Naive B cell (primary cell): ENCODE results near the gene MGAT4D. TPM values are rescaled to one million over a fixed set of nuclear protein-coding genes. Genes with fewer than 3 reads are reported as not detected.
"Not testable (repeated sequence)": the region's sequence is repeated elsewhere in the genome, so short reads cannot be mapped to it uniquely, and the experiment has no call there.

Experiments used
- ATAC-seq, 2 donors: fragments of 150-1000 bp; cut with Tn5 transposase; 2 replicates each; pipeline ENCODE4 v1.10.0; 2021; ENCODE audit warnings: low read depth in 2 of 2, mild to moderate bottlenecking in 2 of 2, moderate library complexity in 2 of 2
- DNase-seq: peaks from one replicate; pipeline ENCODE4 v3.0.0; 2022
- H3K27ac Mint-ChIP-seq, 6 donors: one replicate each; pipeline ENCODE4 v1.8.0; 2020 to 2022; ENCODE audit warnings: mild to moderate bottlenecking in 6 of 6, mixed read lengths in 6 of 6, moderate library complexity in 5 of 6, inconsistent platforms in 2 of 6
- H3K27me3 Mint-ChIP-seq, 3 donors: one replicate each; pipeline ENCODE4 v1.8.0; 2021 to 2022; ENCODE audit warnings: mixed read lengths in 3 of 3, mild to moderate bottlenecking in 1 of 3
- H3K36me3 Mint-ChIP-seq, 2 donors: one replicate each; pipeline ENCODE4 v1.8.0; 2020 to 2022; ENCODE audit warnings: mixed read lengths in 2 of 2, inconsistent platforms in 1 of 2, mild to moderate bottlenecking in 1 of 2
- H3K4me1 Mint-ChIP-seq, 3 donors: one replicate each; pipeline ENCODE4 v1.8.0; 2020 to 2022; ENCODE audit warnings: mixed read lengths in 3 of 3, inconsistent platforms in 1 of 3, mild to moderate bottlenecking in 1 of 3, moderate library complexity in 1 of 3
- H3K4me3 Mint-ChIP-seq, 8 donors: one replicate each; pipeline ENCODE4 v1.8.0; 2020 to 2022; ENCODE audit warnings: mild to moderate bottlenecking in 8 of 8, mixed read lengths in 8 of 8, moderate library complexity in 8 of 8, inconsistent platforms in 2 of 8
- H3K9me3 Mint-ChIP-seq, 7 donors: one replicate each; pipeline ENCODE4 v1.8.0; 2020 to 2022; ENCODE audit warnings: mixed read lengths in 7 of 7, mild to moderate bottlenecking in 5 of 7, inconsistent platforms in 2 of 7, moderate library complexity in 1 of 7
- polyA plus RNA-seq, 6 donors: library from polyadenylated mRNA; unstranded; fragments of 300-500 nt; fragmentation: Illumina TruSeq; gene quantifications; one replicate each; pipeline ENCODE4 v1.2.3, GENCODE V29; 2021; ENCODE audit warnings: low read depth in 6 of 6

MGAT4D gene
- polyA plus RNA-seq, 6 donors from 2014 or later: not detected

GRCh38 chr4:140426610-140427105 is 71.4 kb downstream of the MGAT4D start:
- peak overlapping the region in 1 of 6 donors; percentile 58 for H3K27ac Mint-ChIP-seq
- H3K9me3 Mint-ChIP-seq: no peaks in the 10 kb centered on the region
- no peak for DNase-seq
- peak overlapping the region; percentile 82 to 93 (median 88) for H3K4me3 Mint-ChIP-seq
- ATAC-seq: peak; percentile 22 to 28
- peaks cover 0 to 6% of the 10 kb centered on the region in 2 donors for H3K36me3 Mint-ChIP-seq
- peaks cover 46 to 61% (median 49%) of the 10 kb centered on the region in 3 donors for H3K27me3 Mint-ChIP-seq
- H3K4me1 Mint-ChIP-seq: peaks cover 5 to 19% (median 13%) of the 10 kb centered on the region in 3 donors

- no peaks in the 10 kb centered on the region for H3K9me3 Mint-ChIP-seq
- no peak overlapping the region for H3K27ac Mint-ChIP-seq
- peaks cover 0 to 6% of the 10 kb centered on the region in 2 donors for H3K36me3 Mint-ChIP-seq
- no peak overlapping the region for H3K4me3 Mint-ChIP-seq
- peaks cover 5 to 19% (median 13%) of the 10 kb centered on the region in 3 donors for H3K4me1 Mint-ChIP-seq
- DNase-seq: no peak
- peaks cover 29 to 41% (median 39%) of the 10 kb centered on the region in 3 donors for H3K27me3 Mint-ChIP-seq
- no peak for ATAC-seq
Observed at GRCh38 chr4:140423106-140423505, 75.0 kb downstream of the MGAT4D start.

- DNase-seq, H3K4me1 Mint-ChIP-seq, H3K27ac Mint-ChIP-seq, H3K36me3 Mint-ChIP-seq, H3K27me3 Mint-ChIP-seq, H3K9me3 Mint-ChIP-seq, H3K4me3 Mint-ChIP-seq, ATAC-seq: not testable (repeated sequence)
Observed at GRCh38 chr4:140413130-140413969, 84.7 kb downstream of the MGAT4D start.

DNA sequence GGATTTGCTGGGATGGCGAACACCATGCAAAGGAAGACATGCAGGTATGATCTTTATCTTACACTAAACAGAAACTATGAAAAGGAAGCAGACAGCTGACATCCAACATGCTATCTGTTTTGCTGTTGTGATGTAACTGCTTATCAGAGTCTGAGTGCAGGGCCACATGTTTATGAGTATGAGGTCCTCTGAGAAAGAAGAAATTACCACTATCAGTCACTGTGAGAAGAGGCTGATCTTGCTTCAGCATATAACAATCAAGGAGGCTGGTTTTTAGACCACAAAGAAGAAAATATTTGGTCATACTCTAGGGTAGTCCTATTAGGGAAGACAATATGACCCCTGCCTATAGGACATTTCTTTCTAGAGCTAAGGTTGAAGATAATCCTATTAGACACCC is 89.1 kb downstream of the MGAT4D start:
- Mint-ChIP-seq H3K36me3 (no peaks in the 10 kb centered on the region), H3K27me3 (peaks cover 0 to 6% (median 0%) of the 10 kb centered on the region in 3 donors), H3K27ac (no peak overlapping the region), H3K4me3 (no peak overlapping the region), H3K9me3 (no peaks in the 10 kb centered on the region), H3K4me1 (no peaks in the 10 kb centered on the region)
- DNase-seq: no peak
- no peak for ATAC-seq

- Mint-ChIP-seq H3K4me1 (no peaks in the 10 kb centered on the region), H3K9me3 (no peaks in the 10 kb centered on the region), H3K4me3 (no peak overlapping the region), H3K36me3 (no peaks in the 10 kb centered on the region), H3K27me3 (no peaks in the 10 kb centered on the region), H3K27ac (no peak overlapping the region)
- DNase-seq (no peak), ATAC-seq (no peak)
Observed at GRCh38 chr4:140406292-140406691, 91.8 kb downstream of the MGAT4D start.

DNA sequence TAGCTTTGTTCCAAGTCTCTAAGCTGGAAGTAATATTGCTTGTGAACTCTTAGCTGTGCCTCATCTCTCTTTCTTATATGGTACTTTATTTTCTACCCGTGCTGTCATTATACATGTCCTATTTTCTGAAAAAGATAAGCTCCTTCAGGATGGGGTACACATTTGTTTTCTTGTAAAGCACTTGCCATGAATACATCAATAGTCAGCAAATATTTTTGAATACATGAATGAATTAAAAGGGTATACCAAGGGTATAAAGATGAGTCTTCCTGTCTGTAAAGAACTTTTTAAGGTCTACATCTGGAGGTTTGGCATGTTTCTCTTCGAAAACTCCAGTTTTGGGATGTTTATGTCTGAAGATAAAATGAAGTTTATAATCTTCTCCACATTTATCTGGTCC is 98.0 kb downstream of the MGAT4D start:
- no peak overlapping the region for H3K4me3 Mint-ChIP-seq
- no peaks in the 10 kb centered on the region for H3K4me1 Mint-ChIP-seq
- H3K9me3 Mint-ChIP-seq: no peaks in the 10 kb centered on the region
- ATAC-seq: no peak
- DNase-seq: no peak
- H3K36me3 Mint-ChIP-seq: no peaks in the 10 kb centered on the region
- H3K27ac Mint-ChIP-seq: no peak overlapping the region
- no peaks in the 10 kb centered on the region for H3K27me3 Mint-ChIP-seq

GRCh38 chr4:140395668-140396067 is 102.4 kb downstream of the MGAT4D start:
- DNase-seq: no peak
- Mint-ChIP-seq H3K27me3 (no peaks in the 10 kb centered on the region), H3K9me3 (no peaks in the 10 kb centered on the region), H3K4me1 (no peaks in the 10 kb centered on the region), H3K36me3 (no peaks in the 10 kb centered on the region), H3K27ac (no peak overlapping the region), H3K4me3 (no peak overlapping the region)
- ATAC-seq: no peak

Other genes starting within 250 kb of the MGAT4D start
- gene SCOC, start 124.6 kb downstream of the MGAT4D start, polyA plus RNA-seq: 10 to 100 TPM; 27.4 to 47.7 (median 33.7) TPM
- under 1 TPM in 1 of 6 donors, not detected in 5; 0.20 TPM for gene CLGN, start 70.6 kb downstream of the MGAT4D start, polyA plus RNA-seq
- 1 to 10 TPM; 3.1 to 8.1 (median 6.7) TPM for gene ELMOD2, start 25.9 kb upstream of the MGAT4D start, polyA plus RNA-seq
- gene UCP1, start 70.7 kb upstream of the MGAT4D start, polyA plus RNA-seq: not detected